Ascending aorta (tissue), 2 donors: ENCODE data around the gene CTNND2. TPM values are rescaled to one million over a fixed set of nuclear protein-coding genes. Genes with fewer than 3 reads are reported as not detected.

Experiments
- DNase-seq, 2 donors: peaks; one replicate each; pipeline ENCODE4 v3.0.0-alpha.2; 2019; ENCODE audit warnings: low spot score in 2 of 2
- H3K27ac ChIP-seq, 2 donors: fragments of 200-600 bp; sonication (generic); one replicate each; pipeline ENCODE4 v1.5.1; 2016 to 2017; ENCODE audit warnings: mild to moderate bottlenecking in 1 of 2
- H3K27me3 ChIP-seq: fragments of 200-600 bp; sonication (generic); one replicate; pipeline ENCODE4 v1.5.1; 2017
- H3K36me3 ChIP-seq, 2 donors: fragments of 200-600 bp; sonication (generic); one replicate each; pipeline ENCODE4 v1.5.1; 2016
- H3K4me1 ChIP-seq, 2 donors: fragments of 200-600 bp; sonication (generic); one replicate each; pipeline ENCODE4 v1.5.1; 2016 to 2017; ENCODE audit warnings: mild to moderate bottlenecking in 1 of 2
- H3K4me3 ChIP-seq, 2 donors: fragments of 200-600 bp; sonication (generic); one replicate each; pipeline ENCODE4 v1.5.1; 2016 to 2017; ENCODE audit warnings: mild to moderate bottlenecking in 1 of 2
- H3K9me3 ChIP-seq, 2 donors: fragments of 200-600 bp; sonication (generic); one replicate each; pipeline ENCODE4 v1.5.1; 2016
- CTCF ChIP-seq, 3 experiments: fragments of 200-600 bp in 2 of 3; fragments of 450-650 bp in 1 of 3; sonication (generic) in 2 of 3; IDR thresholded peaks; one replicate each; pipeline ENCODE4 v1.5.1; 2016 to 2019; ENCODE audit warnings: antibody characterized with exemption in 3 of 3, mild to moderate bottlenecking in 1 of 3, moderate library complexity in 1 of 3
- intact Hi-C: fragments of 100-400 bp; cut with DNase I; formaldehyde crosslinking; loops from one replicate; pipeline ENCODE4 v1.15.1; 2023
- total RNA-seq: library from RNA; depleted of rRNA; stranded (reverse); fragments of >200 nt; gene quantifications from one replicate; pipeline ENCODE4 v1.1.0, GENCODE V29; 2016

The CTNND2 gene
- total RNA-seq, 1 donor from 2014 or later: 0.11 TPM

GRCh38 chr5:11894992-11895391 lies 9.3 kb downstream of the CTNND2 start:
- H3K27me3 ChIP-seq: no peaks in the 10 kb centered on the region
- no peak overlapping the region for H3K27ac ChIP-seq
- no peaks in the 10 kb centered on the region for H3K9me3 ChIP-seq
- H3K36me3 ChIP-seq: no peaks in the 10 kb centered on the region
- intact Hi-C loops: no loop called here
- no peaks in the 10 kb centered on the region for H3K4me1 ChIP-seq
- no peak overlapping the region for H3K4me3 ChIP-seq
- no peak for DNase-seq
- TF ChIP-seq CTCF (IDR thresholded peaks at IDR 0.05): no peak

GRCh38 chr5:11892832-11893231 lies 11.4 kb downstream of the CTNND2 start:
- Histone ChIP-seq H3K4me3 (no peak overlapping the region), H3K36me3 (no peaks in the 10 kb centered on the region), H3K4me1 (no peaks in the 10 kb centered on the region), H3K9me3 (no peaks in the 10 kb centered on the region), H3K27me3 (no peaks in the 10 kb centered on the region), H3K27ac (no peak overlapping the region)
- no peak for TF ChIP-seq CTCF (IDR thresholded peaks at IDR 0.05)
- intact Hi-C loops: no loop called here
- DNase-seq: no peak

- no peak for TF ChIP-seq CTCF (IDR thresholded peaks at IDR 0.05)
- no peak for DNase-seq
- intact Hi-C loops: no loop called here
- Histone ChIP-seq H3K27ac (no peak overlapping the region), H3K36me3 (no peaks in the 10 kb centered on the region), H3K9me3 (no peaks in the 10 kb centered on the region), H3K4me1 (no peaks in the 10 kb centered on the region), H3K27me3 (no peaks in the 10 kb centered on the region), H3K4me3 (no peak overlapping the region)
These were observed 13.5 kb downstream of the CTNND2 start for GRCh38 chr5:11890777-11891176.

- Histone ChIP-seq H3K4me3 (no peak overlapping the region), H3K9me3 (no peaks in the 10 kb centered on the region), H3K27ac (no peak overlapping the region), H3K36me3 (no peaks in the 10 kb centered on the region), H3K27me3 (no peaks in the 10 kb centered on the region), H3K4me1 (no peaks in the 10 kb centered on the region)
- TF ChIP-seq CTCF (IDR thresholded peaks at IDR 0.05): no peak
- intact Hi-C loops: no loop called here
- DNase-seq: no peak
These were observed 16.0 kb downstream of the CTNND2 start for GRCh38 chr5:11888221-11888620.

GRCh38 chr5:11878814-11879213 lies 25.4 kb downstream of the CTNND2 start:
- H3K4me1 ChIP-seq: no peaks in the 10 kb centered on the region
- no peaks in the 10 kb centered on the region for H3K36me3 ChIP-seq
- no peak for TF ChIP-seq CTCF (IDR thresholded peaks at IDR 0.05)
- no peaks in the 10 kb centered on the region for H3K27me3 ChIP-seq
- H3K4me3 ChIP-seq: no peak overlapping the region
- no peaks in the 10 kb centered on the region for H3K9me3 ChIP-seq
- intact Hi-C loops: no loop called here
- no peak for DNase-seq
- no peak overlapping the region for H3K27ac ChIP-seq

- DNase-seq: no peak
- TF ChIP-seq CTCF (IDR thresholded peaks at IDR 0.05): no peak
- Histone ChIP-seq H3K4me3 (no peak overlapping the region), H3K4me1 (no peaks in the 10 kb centered on the region), H3K36me3 (no peaks in the 10 kb centered on the region), H3K9me3 (no peaks in the 10 kb centered on the region), H3K27ac (no peak overlapping the region), H3K27me3 (no peaks in the 10 kb centered on the region)
- intact Hi-C loops: no loop called here
These were observed 30.7 kb downstream of the CTNND2 start for GRCh38 chr5:11873587-11873986.
